Peyer's patch (tissue), 4 donors: ENCODE results near the gene RAB24.
A peak's percentile ranks its signal among the peaks of the same experiment; 100 is the strongest.

Source experiments
- CTCF ChIP-seq, 6 experiments: fragments of 450-650 bp in 4 of 6; fragments of 200-600 bp in 2 of 6; sonication (generic) in 1 of 6; IDR thresholded peaks; one replicate each; pipeline ENCODE4 v1.5.1; 2017 to 2019; ENCODE audit warnings: antibody characterized with exemption in 6 of 6, mild to moderate bottlenecking in 3 of 6, moderate library complexity in 1 of 6
- POLR2A ChIP-seq, 2 donors: fragments of 450-650 bp; IDR thresholded peaks; one replicate each; pipeline ENCODE4 v1.5.1; 2017; ENCODE audit warnings: antibody characterized with exemption in 2 of 2, mild to moderate bottlenecking in 2 of 2, moderate library complexity in 2 of 2

GRCh38 chr5:177302354-177303110 lies 987 bp downstream of the RAB24 start:
- TF ChIP-seq CTCF (IDR thresholded peaks at IDR 0.05) (peak in 2 of 6 experiments; percentile 24 to 28), POLR2A (IDR thresholded peaks at IDR 0.05) (no peak)
